ENCODE results near the gene CORT. TPM values are rescaled to one million over a fixed set of nuclear protein-coding genes. Genes with fewer than 3 reads are reported as not detected.
"Not testable (repeated sequence)": the region's sequence is repeated elsewhere in the genome, so short reads cannot be mapped to it uniquely, and the experiment has no call there.

CORT gene, protein sequence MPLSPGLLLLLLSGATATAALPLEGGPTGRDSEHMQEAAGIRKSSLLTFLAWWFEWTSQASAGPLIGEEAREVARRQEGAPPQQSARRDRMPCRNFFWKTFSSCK
- polyA plus RNA-seq (2012; ENCODE audit: insufficient read depth, insufficient read length, low read depth) = not detected

DNA sequence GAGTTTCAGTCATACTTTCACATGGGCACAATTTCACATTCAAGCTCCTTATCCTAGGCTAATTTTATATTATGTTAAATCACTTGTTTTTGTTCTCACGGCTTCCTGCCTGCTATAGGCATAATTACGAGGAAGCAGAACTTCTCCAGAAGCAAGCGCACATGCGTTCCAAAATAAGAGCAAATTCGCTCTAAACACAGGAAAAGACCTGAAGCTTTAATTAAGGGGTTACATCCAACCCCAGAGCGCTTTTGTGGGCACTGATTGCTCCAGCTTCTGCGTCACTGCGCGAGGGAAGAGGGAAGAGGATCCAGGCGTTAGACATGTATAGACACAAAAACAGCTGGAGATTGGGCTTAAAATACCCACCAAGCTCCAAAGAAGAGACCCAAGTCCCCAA lies at the start of gene CORT:
Gene CORT (plus strand): TSS at position 281 of the 400 bp plus-strand sequence. CDS start 193 bp downstream, outside the sequence.
- Histone ChIP-seq H3K4me3 (ENCODE audit: low read depth, low read length) (no peak within 1 kb of the TSS), H3K36me3 (no peaks in the 10 kb centered on the region), H3K27me3 (no peaks in the 10 kb centered on the region), H3K9me3 (no peaks in the 10 kb centered on the region), H3K4me1 (no peaks in the 10 kb centered on the region)
- DNase-seq = no peak
- TF ChIP-seq, protein P1, sequence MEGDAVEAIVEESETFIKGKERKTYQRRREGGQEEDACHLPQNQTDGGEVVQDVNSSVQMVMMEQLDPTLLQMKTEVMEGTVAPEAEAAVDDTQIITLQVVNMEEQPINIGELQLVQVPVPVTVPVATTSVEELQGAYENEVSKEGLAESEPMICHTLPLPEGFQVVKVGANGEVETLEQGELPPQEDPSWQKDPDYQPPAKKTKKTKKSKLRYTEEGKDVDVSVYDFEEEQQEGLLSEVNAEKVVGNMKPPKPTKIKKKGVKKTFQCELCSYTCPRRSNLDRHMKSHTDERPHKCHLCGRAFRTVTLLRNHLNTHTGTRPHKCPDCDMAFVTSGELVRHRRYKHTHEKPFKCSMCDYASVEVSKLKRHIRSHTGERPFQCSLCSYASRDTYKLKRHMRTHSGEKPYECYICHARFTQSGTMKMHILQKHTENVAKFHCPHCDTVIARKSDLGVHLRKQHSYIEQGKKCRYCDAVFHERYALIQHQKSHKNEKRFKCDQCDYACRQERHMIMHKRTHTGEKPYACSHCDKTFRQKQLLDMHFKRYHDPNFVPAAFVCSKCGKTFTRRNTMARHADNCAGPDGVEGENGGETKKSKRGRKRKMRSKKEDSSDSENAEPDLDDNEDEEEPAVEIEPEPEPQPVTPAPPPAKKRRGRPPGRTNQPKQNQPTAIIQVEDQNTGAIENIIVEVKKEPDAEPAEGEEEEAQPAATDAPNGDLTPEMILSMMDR (IDR thresholded peaks at IDR 0.05; ENCODE audit: low read depth, low read length) = no peak

DNA sequence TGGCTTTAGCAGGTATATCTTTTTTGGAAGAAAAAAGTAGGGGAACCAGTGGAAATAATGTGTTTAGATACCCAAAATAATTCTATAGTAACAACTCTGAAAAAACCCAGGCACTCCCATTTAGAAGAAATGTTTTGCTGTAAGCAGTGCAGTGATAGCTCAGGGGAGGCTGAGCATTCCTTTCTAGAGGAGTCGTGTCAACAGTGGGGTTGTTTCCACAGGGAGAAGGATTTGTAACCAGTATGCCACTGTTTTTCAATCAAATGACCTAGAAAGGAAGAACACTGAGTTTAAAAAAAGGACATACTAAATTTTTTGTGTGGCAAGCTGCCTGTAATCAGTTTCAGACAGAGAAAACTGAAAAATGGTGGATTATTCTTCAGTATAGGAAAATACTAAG lies 48.5 kb upstream of the CORT start:
- H3K36me3 ChIP-seq = peaks cover 10% of the 10 kb centered on the region

DNA sequence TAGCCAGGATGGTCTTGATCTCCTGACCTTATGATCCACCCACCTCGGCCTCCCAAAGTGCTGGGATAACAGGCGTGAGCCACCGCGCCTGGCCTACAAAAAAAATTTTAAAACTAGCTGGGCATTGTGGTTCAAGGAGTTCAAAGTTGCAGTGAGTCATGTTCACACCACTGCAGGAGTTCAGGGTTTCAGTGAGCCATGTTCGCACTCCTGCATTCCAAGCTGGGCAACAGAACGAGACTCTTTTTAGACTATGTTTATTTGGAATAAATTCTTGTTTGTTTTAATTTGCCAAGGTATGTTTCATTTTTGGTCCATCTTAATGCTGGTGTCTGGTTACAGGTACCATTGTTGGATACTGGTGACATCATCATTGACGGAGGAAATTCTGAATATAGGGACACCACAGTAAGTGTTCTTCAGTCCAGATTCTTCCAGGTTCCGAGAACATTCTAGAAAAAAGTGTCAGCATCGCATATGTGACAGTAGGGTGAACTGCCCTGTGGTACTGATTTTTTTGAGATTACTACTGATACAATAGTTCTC lies 47.0 kb upstream of the CORT start:
- no peaks in the 10 kb centered on the region for H3K27me3 ChIP-seq
- TF ChIP-seq, protein P1 (IDR thresholded peaks at IDR 0.05; ENCODE audit: low read depth, low read length) = no peak
- H3K36me3 ChIP-seq = peaks cover 10% of the 10 kb centered on the region
- no peak overlapping the region for H3K4me3 ChIP-seq (ENCODE audit: low read depth, low read length)
- no peaks in the 10 kb centered on the region for H3K4me1 ChIP-seq
- no peaks in the 10 kb centered on the region for H3K9me3 ChIP-seq
- no peak for DNase-seq

More for the DNA sequence above, 48.5 kb upstream of the CORT start:
- Histone ChIP-seq H3K4me3 (ENCODE audit: low read depth, low read length) (no peak overlapping the region), H3K4me1 (no peaks in the 10 kb centered on the region), H3K27me3 (no peaks in the 10 kb centered on the region), H3K9me3 (no peaks in the 10 kb centered on the region)
- no peak for DNase-seq
- TF ChIP-seq, protein P1 (IDR thresholded peaks at IDR 0.05; ENCODE audit: low read depth, low read length) = no peak

DNA sequence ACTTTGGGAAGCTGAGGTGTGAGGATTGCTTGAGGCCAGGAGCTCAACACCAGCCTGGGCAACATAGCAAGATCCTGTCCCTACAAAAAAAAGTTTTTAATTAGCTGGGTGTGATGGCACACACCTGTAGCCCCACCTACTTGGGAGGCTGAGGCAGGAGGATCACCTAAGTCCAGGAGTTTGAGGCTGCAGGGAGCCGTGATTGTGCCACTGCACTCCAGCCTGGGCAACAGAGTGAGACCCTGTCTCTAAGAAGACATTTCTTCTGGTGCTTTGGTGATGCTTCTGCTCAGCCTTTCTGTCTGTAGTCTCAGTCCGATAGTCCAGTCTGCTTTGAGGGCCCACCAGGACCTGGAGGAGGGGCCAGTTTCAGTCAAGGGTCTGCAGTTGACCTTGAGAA lies 42.6 kb upstream of the CORT start:
- Histone ChIP-seq H3K4me1 (no peaks in the 10 kb centered on the region), H3K36me3 (peaks cover 33% of the 10 kb centered on the region), H3K9me3 (no peaks in the 10 kb centered on the region), H3K4me3 (ENCODE audit: low read depth, low read length) (no peak overlapping the region), H3K27me3 (no peaks in the 10 kb centered on the region)
- DNase-seq = no peak
- TF ChIP-seq, protein P1 (IDR thresholded peaks at IDR 0.05; ENCODE audit: low read depth, low read length) = no peak

DNA sequence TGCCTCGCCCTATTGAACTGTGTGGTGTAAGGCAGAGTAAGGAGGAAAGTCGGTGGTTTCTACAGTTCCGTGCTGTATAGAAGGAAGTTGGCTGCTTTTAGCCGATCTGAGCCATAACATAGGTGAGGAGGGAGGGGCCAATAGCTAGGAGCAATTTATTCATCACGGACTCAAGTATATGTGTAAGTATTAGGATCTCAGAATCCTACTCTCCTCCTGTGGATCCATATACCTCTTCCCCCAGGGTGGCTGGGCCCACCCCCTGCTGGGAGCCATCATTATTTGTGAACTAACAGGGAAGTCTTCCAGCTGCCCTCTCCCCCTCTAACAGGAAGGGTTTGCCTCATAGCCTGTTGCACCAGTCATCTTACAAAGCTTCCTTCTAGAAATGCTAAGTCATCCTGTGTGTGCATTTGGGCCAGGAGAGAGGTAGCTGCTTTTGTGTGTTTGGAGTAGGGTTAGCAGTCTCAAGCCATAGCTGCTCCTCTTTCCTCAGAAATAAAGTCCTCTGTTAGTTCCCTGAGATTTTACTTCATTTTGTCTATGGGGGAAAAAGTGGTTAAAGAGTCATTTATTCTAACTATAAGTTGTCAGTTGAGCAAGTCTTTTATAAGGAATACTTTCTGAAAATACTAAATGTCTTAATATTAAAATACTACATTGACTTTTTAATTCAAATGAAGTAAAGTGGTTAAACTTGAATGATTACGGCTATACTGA lies 34.5 kb upstream of the CORT start:
- no peaks in the 10 kb centered on the region for H3K27me3 ChIP-seq
- H3K4me3 ChIP-seq (ENCODE audit: low read depth, low read length) = no peak overlapping the region
- DNase-seq = no peak
- no peaks in the 10 kb centered on the region for H3K9me3 ChIP-seq
- H3K4me1 ChIP-seq = no peaks in the 10 kb centered on the region
- TF ChIP-seq, protein P1 (IDR thresholded peaks at IDR 0.05; ENCODE audit: low read depth, low read length) = no peak
- peaks cover 28% of the 10 kb centered on the region for H3K36me3 ChIP-seq

DNA sequence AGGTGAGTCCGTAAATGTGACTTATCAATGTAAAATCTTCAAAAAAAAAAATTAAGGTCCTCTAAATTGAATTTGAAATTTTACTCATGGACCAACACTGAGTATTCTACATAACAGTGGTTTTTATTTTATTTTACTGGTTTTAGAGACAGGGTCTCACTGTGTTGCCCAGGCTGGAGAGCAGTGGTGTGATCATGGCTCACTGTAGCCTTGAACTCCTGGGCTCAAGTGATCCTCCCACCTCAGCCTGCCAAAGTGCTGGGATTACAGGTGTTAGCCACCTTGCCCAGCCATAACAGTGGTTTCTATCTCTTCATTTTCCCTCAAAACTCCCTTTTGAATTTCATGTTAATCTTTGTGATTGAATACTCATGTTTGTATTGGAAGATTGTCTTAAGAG lies 33.9 kb upstream of the CORT start:
- H3K4me1 ChIP-seq; DNase-seq; H3K4me3 ChIP-seq (ENCODE audit: low read depth, low read length); H3K27me3 ChIP-seq; H3K9me3 ChIP-seq: not testable (repeated sequence)
- peaks cover 28% of the 10 kb centered on the region for H3K36me3 ChIP-seq

DNA sequence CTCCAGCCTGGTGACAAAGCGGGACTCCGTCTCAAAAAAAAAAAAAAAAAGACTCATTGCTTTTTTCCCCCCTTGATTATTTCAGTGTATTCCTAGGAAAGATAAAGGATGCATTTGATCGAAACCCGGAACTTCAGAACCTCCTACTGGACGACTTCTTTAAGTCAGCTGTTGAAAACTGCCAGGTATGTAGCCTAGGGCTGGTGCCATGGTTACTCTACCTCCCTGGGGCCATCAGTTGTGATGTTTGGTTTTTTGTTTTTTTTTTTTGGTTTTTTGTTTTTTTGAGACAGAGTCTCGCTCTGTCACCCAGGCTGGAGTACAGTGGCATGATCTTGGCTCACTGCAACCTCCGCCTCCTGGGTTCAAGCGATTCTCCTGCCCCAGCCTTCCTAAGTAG lies 31.1 kb upstream of the CORT start:
- H3K4me3 ChIP-seq (ENCODE audit: low read depth, low read length); H3K27me3 ChIP-seq; H3K9me3 ChIP-seq; DNase-seq; H3K4me1 ChIP-seq: not testable (repeated sequence)
- H3K36me3 ChIP-seq = peaks cover 15% of the 10 kb centered on the region

Measured in BE2C (cell line).